ENCODE results near the gene KIF17.

The KIF17 gene

GRCh38 chr1:20684651-20685050 is 33.2 kb downstream of the KIF17 start:
- DNase-seq (ENCODE audit: low spot score): no peak
- no peak for TF ChIP-seq CTCF (IDR thresholded peaks at IDR 0.05; ENCODE audit: borderline replicate concordance, control extremely low read depth, extremely low read depth, insufficient read depth, missing control alignments)
- in situ Hi-C loops (cut with MboI; ENCODE audit: low sequenced_read_pairs, unreplicated experiment): no loop called here

- in situ Hi-C loops (cut with MboI; ENCODE audit: low sequenced_read_pairs, unreplicated experiment): no loop called here
- no peak for TF ChIP-seq CTCF (IDR thresholded peaks at IDR 0.05; ENCODE audit: borderline replicate concordance, control extremely low read depth, extremely low read depth, insufficient read depth, missing control alignments)
- DNase-seq (ENCODE audit: low spot score): no peak
Measured at GRCh38 chr1:20684050-20684620, 33.7 kb downstream of the KIF17 start.

DNA sequence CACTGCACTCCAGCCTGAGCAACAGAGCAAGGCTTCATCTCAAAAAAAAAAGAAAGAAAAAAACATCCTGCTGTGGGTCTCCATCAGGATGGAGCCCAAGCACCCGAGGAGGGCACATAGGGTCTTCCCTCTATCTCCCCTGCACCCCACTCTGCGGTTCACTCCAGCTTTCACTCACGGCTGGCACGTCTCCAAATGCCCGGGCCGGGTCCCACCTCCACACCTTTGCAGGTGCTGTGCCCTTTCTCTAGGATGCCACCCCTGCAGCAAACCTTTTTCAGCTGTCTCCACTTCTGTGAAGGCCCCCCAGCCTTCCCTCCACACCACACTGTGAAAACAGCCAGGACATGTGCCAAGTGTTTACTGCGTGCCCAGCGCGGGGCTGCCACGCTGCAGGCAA is 34.2 kb downstream of the KIF17 start:
- in situ Hi-C loops (cut with MboI; ENCODE audit: low sequenced_read_pairs, unreplicated experiment): no loop called here
- DNase-seq (ENCODE audit: low spot score): no peak
- no peak for TF ChIP-seq CTCF (IDR thresholded peaks at IDR 0.05; ENCODE audit: borderline replicate concordance, control extremely low read depth, extremely low read depth, insufficient read depth, missing control alignments)

DNA sequence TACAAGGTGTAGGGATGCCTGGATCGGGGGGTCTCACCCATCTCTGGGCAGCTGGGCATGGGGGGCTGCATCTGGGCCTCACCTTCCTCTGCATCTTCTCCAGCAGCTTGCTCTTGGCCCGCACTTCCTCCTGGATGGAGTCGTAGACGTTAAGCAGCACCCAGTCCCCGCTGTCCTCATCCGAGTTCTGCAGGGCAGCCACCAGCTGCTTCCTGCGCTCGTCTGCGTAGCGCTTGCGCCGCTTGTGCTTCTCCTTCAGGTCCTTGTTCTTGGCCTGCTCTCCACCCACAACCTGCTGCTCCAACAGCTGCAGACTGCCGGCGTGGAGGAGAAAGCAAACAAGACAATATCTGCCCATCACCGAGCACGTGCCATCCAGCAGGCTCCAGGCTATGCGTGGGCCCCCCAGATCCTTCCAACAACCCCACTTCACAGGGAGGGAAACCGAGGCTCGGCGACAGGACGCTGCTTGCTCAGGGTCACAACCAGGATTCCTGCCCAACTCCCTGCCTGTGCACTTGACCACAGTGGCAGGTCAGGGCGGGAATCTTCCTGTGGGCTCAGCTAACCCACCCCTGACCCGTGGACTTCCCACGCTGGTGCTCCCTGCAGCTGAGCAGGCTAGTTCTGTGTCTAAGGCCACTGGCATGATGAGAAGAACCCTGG is 35.1 kb downstream of the KIF17 start:
- in situ Hi-C loops (cut with MboI; ENCODE audit: low sequenced_read_pairs, unreplicated experiment): no loop called here
- no peak for DNase-seq (ENCODE audit: low spot score)

DNA sequence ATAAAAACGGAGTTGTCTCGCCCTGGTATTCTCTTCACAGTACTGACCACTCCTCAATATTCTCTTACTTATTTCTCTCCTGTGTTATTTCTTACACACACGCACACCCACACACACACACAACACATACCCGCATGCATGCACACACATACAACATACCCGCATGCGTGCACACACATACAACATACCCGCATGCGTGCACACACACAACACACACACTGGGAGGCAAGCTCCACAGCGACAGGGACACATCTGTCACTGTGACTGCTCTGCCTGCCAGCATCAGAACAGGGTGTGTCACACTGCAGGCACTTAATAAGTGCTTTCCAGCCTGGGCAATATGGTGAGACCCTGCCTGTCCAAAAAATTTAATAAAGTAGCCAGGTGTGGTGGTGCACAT is 35.8 kb downstream of the KIF17 start:
- in situ Hi-C loops (cut with MboI; ENCODE audit: low sequenced_read_pairs, unreplicated experiment): no loop called here
- no peak for DNase-seq (ENCODE audit: low spot score)
- TF ChIP-seq CTCF (IDR thresholded peaks at IDR 0.05; ENCODE audit: borderline replicate concordance, control extremely low read depth, extremely low read depth, insufficient read depth, missing control alignments): no peak

More for the DNA sequence above, 35.1 kb downstream of the KIF17 start:
- no peak for TF ChIP-seq CTCF (IDR thresholded peaks at IDR 0.05; ENCODE audit: borderline replicate concordance, control extremely low read depth, extremely low read depth, insufficient read depth, missing control alignments)

- TF ChIP-seq CTCF (IDR thresholded peaks at IDR 0.05; ENCODE audit: borderline replicate concordance, control extremely low read depth, extremely low read depth, insufficient read depth, missing control alignments): no peak
- in situ Hi-C loops (cut with MboI; ENCODE audit: low sequenced_read_pairs, unreplicated experiment): no loop called here
- no peak for DNase-seq (ENCODE audit: low spot score)
Measured at GRCh38 chr1:20680269-20680668, 37.5 kb downstream of the KIF17 start.

Measured in GM13976 (cell line).